OCI-LY7 (cell line): ENCODE results near the gene ANXA3. TPM values are rescaled to one million over a fixed set of nuclear protein-coding genes. Genes with fewer than 3 reads are reported as not detected.

Experiments
- BruUV-seq: library from RNA; stranded (reverse); fragments of 400-500 nt; replicated peaks from 2 replicates; lab custom pipeline; 2021; lab: Mats Ljungman, UMichigan
- CTCF ChIA-PET: fragments of 300-600 bp; sonication (Branson Sonifier 250); formaldehyde crosslinking; loops from one replicate; lab custom pipeline; 2022; ENCODE audit warnings: antibody characterized with exemption; ENCODE audit not compliant: unreplicated experiment; lab: Charles Lee
- POLR2A ChIA-PET: fragments of 300-600 bp; sonication (Branson Sonifier 250); formaldehyde crosslinking; loops from one replicate; lab custom pipeline; 2022; ENCODE audit warnings: antibody characterized with exemption; lab: Charles Lee
- DNase-seq: peaks from one replicate; pipeline ENCODE4 v3.0.0-alpha.2; 2015; ENCODE audit warnings: low spot score
- H2AFZ ChIP-seq: fragments of 200-600 bp; sonication (generic), shearing (Covaris generic); 2 replicates; pipeline ENCODE4 v1.6.1; 2014; ENCODE audit warnings: mild to moderate bottlenecking, antibody characterized with exemption, low read length, moderate library complexity
- H3K27ac ChIP-seq: fragments of 200-600 bp; sonication (generic); 2 replicates; pipeline ENCODE4 v1.5.1; 2014; ENCODE audit warnings: mixed run types, low read depth, mild to moderate bottlenecking, moderate library complexity, low read length, inconsistent platforms; ENCODE audit not compliant: poor library complexity, severe bottlenecking
- H3K36me3 ChIP-seq: fragments of 200-600 bp; sonication (generic); 2 replicates; pipeline ENCODE4 v1.6.1; 2014; ENCODE audit warnings: mild to moderate bottlenecking, antibody characterized with exemption, low read length, moderate library complexity, mixed read lengths; ENCODE audit not compliant: insufficient read depth
- H3K4me1 ChIP-seq: fragments of 200-600 bp; sonication (generic); 2 replicates; pipeline ENCODE4 v1.5.1; 2014; ENCODE audit warnings: mild to moderate bottlenecking, low read length; ENCODE audit not compliant: insufficient read depth, poor library complexity, severe bottlenecking
- H3K4me2 ChIP-seq: fragments of 200-600 bp; sonication (generic); 2 replicates; pipeline ENCODE4 v1.6.1; 2014; ENCODE audit warnings: mild to moderate bottlenecking, low read length
- H3K4me3 ChIP-seq: fragments of 200-600 bp; sonication (generic); 2 replicates; pipeline ENCODE4 v1.5.1; 2014; ENCODE audit warnings: mild to moderate bottlenecking, low read depth, low read length; ENCODE audit not compliant: poor library complexity, severe bottlenecking
- H3K79me2 ChIP-seq: fragments of 200-600 bp; sonication (generic); 2 replicates; pipeline ENCODE4 v1.6.1; 2016; ENCODE audit warnings: low read depth, mild to moderate bottlenecking, low read length, moderate library complexity, mixed read lengths; ENCODE audit not compliant: insufficient read depth
- H3K9me2 ChIP-seq: fragments of 200-600 bp; sonication (generic); 2 replicates; pipeline ENCODE4 v1.6.1; 2016; ENCODE audit warnings: mild to moderate bottlenecking, low read length, mixed read lengths; ENCODE audit not compliant: insufficient read depth
- H3K9me3 ChIP-seq: fragments of 200-600 bp; sonication (generic); 2 replicates; pipeline ENCODE4 v1.6.1; 2014; ENCODE audit warnings: mild to moderate bottlenecking, mixed run types, low read length, mixed read lengths
- H4K20me1 ChIP-seq: fragments of 200-600 bp; sonication (generic); 2 replicates; pipeline ENCODE4 v1.6.1; 2014; ENCODE audit warnings: mild to moderate bottlenecking, antibody characterized with exemption, low read length, moderate library complexity, mixed read lengths; ENCODE audit not compliant: insufficient read depth
- CTCF ChIP-seq: fragments of 200-600 bp; sonication (generic); conservative IDR thresholded peaks from 2 replicates; pipeline ENCODE4 v1.5.1; 2014; ENCODE audit warnings: mild to moderate bottlenecking, antibody characterized with exemption, low read length, moderate library complexity, mixed read lengths
- EZH2phosphoT487 ChIP-seq: fragments of 200-600 bp; sonication (generic); IDR thresholded peaks from 2 replicates; pipeline ENCODE4 v1.6.1; 2018; ENCODE audit warnings: low read depth, borderline replicate concordance, mild to moderate bottlenecking, mixed run types, antibody characterized with exemption, low read length, moderate library complexity, mixed read lengths
- intact Hi-C: fragments of 100-400 bp; cut with micrococcal nuclease; formaldehyde crosslinking; loops from one replicate; pipeline ENCODE4 v1.10.0; 2022; ENCODE audit not compliant: unreplicated experiment
- total RNA-seq, 2 experiments: library from RNA; depleted of rRNA in 1 of 2; stranded (reverse); fragments of >200 nt in 1 of 2; shearing (Covaris generic) in 1 of 2; gene quantifications; 2 replicates each; pipeline ENCODE4 v1.2.3, GENCODE V29; 2014 to 2022

Gene ANXA3
- total RNA-seq, 2 experiments from 2014 or later, result not detected

GRCh38 chr4:78565971-78566372 is 14.4 kb downstream of the ANXA3 start:
- H3K4me2 ChIP-seq, result no peak overlapping the region
- DNase-seq, result no peak
- intact Hi-C loops, result no loop called here
- H3K79me2 ChIP-seq, result no peaks in the 10 kb centered on the region
- TF ChIP-seq CTCF (no peak), EZH2phosphoT487 (no peak)
- BruUV-seq, result no TSS peak
- CTCF ChIA-PET, result interaction anchor here (0.5 kb wide), 1 partner anchor 1082 kb away, joined by 3 read pairs; no protein-coding TSS in a partner anchor
- no peak overlapping the region for H3K4me3 ChIP-seq
- no peaks in the 10 kb centered on the region for H3K9me2 ChIP-seq
- H3K36me3 ChIP-seq, result no peaks in the 10 kb centered on the region
- H4K20me1 ChIP-seq, result no peaks in the 10 kb centered on the region
- no peak overlapping the region for H3K27ac ChIP-seq
- no peaks in the 10 kb centered on the region for H3K9me3 ChIP-seq
- no peaks in the 10 kb centered on the region for H3K4me1 ChIP-seq
- no peak overlapping the region for H2AFZ ChIP-seq
- POLR2A ChIA-PET, result no interaction called here

- Histone ChIP-seq H3K9me2 (no peaks in the 10 kb centered on the region), H3K9me3 (no peaks in the 10 kb centered on the region), H3K4me3 (no peak overlapping the region), H3K27ac (no peak overlapping the region), H4K20me1 (no peaks in the 10 kb centered on the region), H3K79me2 (no peaks in the 10 kb centered on the region), H3K4me2 (no peak overlapping the region), H2AFZ (no peak overlapping the region), H3K4me1 (no peaks in the 10 kb centered on the region), H3K36me3 (no peaks in the 10 kb centered on the region)
- ChIA-PET CTCF (no interaction called here), POLR2A (interaction anchor here (0.5 to 0.6 kb wide), 3 partner anchors 11 to 33 kb away, joined by 3 read pairs; no protein-coding TSS in a partner anchor)
- DNase-seq, result no peak
- BruUV-seq, result no TSS peak
- TF ChIP-seq CTCF (no peak), EZH2phosphoT487 (no peak)
- intact Hi-C loops, result no loop called here
Measured at GRCh38 chr4:78566834-78567499, 15.4 kb downstream of the ANXA3 start.

GRCh38 chr4:78567500-78568060 is 16.0 kb downstream of the ANXA3 start:
- Histone ChIP-seq H4K20me1 (no peaks in the 10 kb centered on the region), H3K4me3 (no peak overlapping the region), H3K79me2 (no peaks in the 10 kb centered on the region), H3K9me3 (no peaks in the 10 kb centered on the region), H2AFZ (no peak overlapping the region), H3K27ac (no peak overlapping the region), H3K9me2 (no peaks in the 10 kb centered on the region), H3K4me2 (no peak overlapping the region), H3K36me3 (no peaks in the 10 kb centered on the region), H3K4me1 (no peaks in the 10 kb centered on the region)
- BruUV-seq, result no TSS peak
- CTCF ChIA-PET, result no interaction called here
- no peak for DNase-seq
- no peak for TF ChIP-seq CTCF
- TF ChIP-seq EZH2phosphoT487, result no peak
- intact Hi-C loops, result no loop called here
- POLR2A ChIA-PET, result interaction anchor here (0.5 to 1.3 kb wide), 3 partner anchors 12 to 26 kb away, joined by 3 to 4 read pairs (median 3); no protein-coding TSS in a partner anchor
